HCT116 (cell line): ENCODE results near the gene SPINT2. TPM values are rescaled to one million over a fixed set of nuclear protein-coding genes. Genes with fewer than 3 reads are reported as not detected.

Experiments used
- ATAC-seq: fragments of 200-7000 bp; cut with Tn5 transposase; 2 replicates; pipeline ENCODE4 v1.9.1; 2020; ENCODE audit warnings: mild to moderate bottlenecking, moderate library complexity
- BruUV-seq: library from RNA; stranded (reverse); fragments of 400-500 nt; replicated peaks from 2 replicates; lab custom pipeline; 2021; lab: Mats Ljungman, UMichigan
- CTCF ChIA-PET: fragments of 300-600 bp; sonication (Branson Sonifier 250); formaldehyde crosslinking; loops from one replicate; lab custom pipeline; 2021; ENCODE audit warnings: antibody characterized with exemption; lab: Charles Lee
- POLR2A ChIA-PET: fragments of 300-600, 350-600 bp; sonication (Branson Sonifier 250); formaldehyde crosslinking; loops from one replicate; lab custom pipeline; 2021; ENCODE audit warnings: antibody characterized with exemption; lab: Charles Lee
- RAD21 ChIA-PET, 2 experiments: fragments of 300-600 bp; sonication (Branson Sonifier 250); formaldehyde crosslinking; loops; one replicate each; lab custom pipeline; 2023; ENCODE audit warnings: low total read pairs in 2 of 2; ENCODE audit not compliant: uncharacterized antibody in 2 of 2, unreplicated experiment in 2 of 2, low non-redundant PET in 1 of 2; lab: Charles Lee
- DNase-seq: peaks from one replicate; pipeline ENCODE4 v3.0.0-alpha.2; 2010; ENCODE audit warnings: low read depth, low spot score
- H2AFZ ChIP-seq: fragments of 200-600 bp; shearing (Covaris generic), sonication (generic); 2 replicates; pipeline ENCODE4 v1.6.1; 2017; ENCODE audit warnings: low read depth, mixed run types, mixed read lengths, antibody characterized with exemption, low read length; ENCODE audit not compliant: poor library complexity, severe bottlenecking
- H3K27ac ChIP-seq: 2 replicates; pipeline ENCODE4 v1.5.1; 2012; ENCODE audit warnings: low read depth, low read length
- H3K27me3 ChIP-seq: fragments of 200-600 bp; sonication (generic); 2 replicates; pipeline ENCODE4 v1.6.1; 2016; ENCODE audit warnings: mixed run types, low read length, mixed read lengths; ENCODE audit not compliant: insufficient read depth
- H3K36me3 ChIP-seq, 2 experiments: fragments of 200-500 bp in 1 of 2; fragments of 200-600 bp in 1 of 2; sonication (Bioruptor generic) in 1 of 2; sonication (generic) in 1 of 2; 2 replicates each; pipeline versions ENCODE4 v1.5.1 to v1.6.1; 2014 to 2016; ENCODE audit warnings: low read length in 2 of 2, inconsistent platforms in 1 of 2, mixed read lengths in 1 of 2, mixed run types in 1 of 2; ENCODE audit not compliant: insufficient read depth in 2 of 2, control insufficient read depth in 1 of 2
- H3K4me1 ChIP-seq, 2 experiments: fragments of 200-600 bp in 1 of 2; sonication (generic) in 1 of 2; 2 replicates each; pipeline versions ENCODE4 v1.5.1 to v1.6.1; 2012 to 2017; ENCODE audit warnings: low read length in 2 of 2, inconsistent platforms in 1 of 2, mild to moderate bottlenecking in 1 of 2, mixed read lengths in 1 of 2, mixed run types in 1 of 2, moderate library complexity in 1 of 2; ENCODE audit not compliant: insufficient read depth in 2 of 2, control insufficient read depth in 1 of 2
- H3K4me2 ChIP-seq: fragments of 200-600 bp; sonication (generic); 2 replicates; pipeline ENCODE4 v1.6.1; 2017; ENCODE audit warnings: mixed run types, low read length, mixed read lengths
- H3K4me3 ChIP-seq, 2 experiments: fragments of 200-600 bp in 1 of 2; sonication (generic) in 1 of 2; replicated peaks in 1 of 2; 2 replicates each; pipeline ENCODE4 v1.5.1; 2011 to 2016; ENCODE audit warnings: low read length in 2 of 2, control low read depth in 1 of 2, low read depth in 1 of 2, mild to moderate bottlenecking in 1 of 2, mixed read lengths in 1 of 2, mixed run types in 1 of 2
- H3K79me2 ChIP-seq: fragments of 200-600 bp; sonication (generic); 2 replicates; pipeline ENCODE4 v1.6.1; 2017; ENCODE audit warnings: mild to moderate bottlenecking, mixed run types, low read length, moderate library complexity, mixed read lengths; ENCODE audit not compliant: insufficient read depth
- H3K9ac ChIP-seq: fragments of 200-600 bp; sonication (generic); 2 replicates; pipeline ENCODE4 v1.6.1; 2016; ENCODE audit warnings: low read length, mixed read lengths
- H3K9me2 ChIP-seq: fragments of 200-600 bp; sonication (generic), shearing (Covaris generic); 2 replicates; pipeline ENCODE4 v1.6.1; 2017; ENCODE audit warnings: mixed run types, mild to moderate bottlenecking, moderate library complexity; ENCODE audit not compliant: insufficient read depth
- H3K9me3 ChIP-seq, 2 experiments: fragments of 200-500 bp in 1 of 2; fragments of 200-600 bp in 1 of 2; sonication (Bioruptor generic) in 1 of 2; sonication (generic) in 1 of 2; 2 replicates each; pipeline ENCODE4 v1.6.1; 2014 to 2017; ENCODE audit warnings: low read length in 2 of 2, mixed read lengths in 2 of 2, inconsistent platforms in 1 of 2, low read depth in 1 of 2, mild to moderate bottlenecking in 1 of 2, mixed run types in 1 of 2, moderate library complexity in 1 of 2; ENCODE audit not compliant: control insufficient read depth in 1 of 2, insufficient read depth in 1 of 2
- H4K20me1 ChIP-seq: fragments of 200-600 bp; sonication (generic), shearing (Covaris generic); 2 replicates; pipeline ENCODE4 v1.6.1; 2017; ENCODE audit warnings: mixed run types, mild to moderate bottlenecking, moderate library complexity; ENCODE audit not compliant: insufficient read depth
- EZH2phosphoT487 ChIP-seq: fragments of 200-600 bp; IDR thresholded peaks from 2 replicates; pipeline ENCODE4 v1.6.1; 2018; ENCODE audit warnings: antibody characterized with exemption, borderline replicate concordance
- MAX ChIP-seq: IDR thresholded peaks from 2 replicates; pipeline ENCODE4 v1.6.1; 2012
- intact Hi-C: fragments of 100-400 bp; cut with micrococcal nuclease; formaldehyde crosslinking; loops from 2 replicates; pipeline ENCODE4 v1.10.0; 2022
- total RNA-seq: library from RNA; stranded (reverse); gene quantifications from one replicate; pipeline ENCODE4 v1.2.1, GENCODE V29; 2021; ENCODE audit not compliant: unreplicated experiment

Gene SPINT2
- total RNA-seq, 1 experiment from 2014 or later: 500 TPM

- no peak for TF ChIP-seq MAX
Observed at GRCh38 chr19:38294090-38294489, 29.7 kb downstream of the SPINT2 start (continued).

GRCh38 chr19:38298821-38299680 is 34.7 kb downstream of the SPINT2 start:
- DNase-seq: no peak

More at GRCh38 chr19:38298821-38299680, 34.7 kb downstream of the SPINT2 start:
- intact Hi-C loops: no loop called here
- Histone ChIP-seq H3K27me3 (no peaks in the 10 kb centered on the region), H3K27ac (peak overlapping the region; percentile 98), H4K20me1 (no peaks in the 10 kb centered on the region), H3K9me2 (no peaks in the 10 kb centered on the region), H3K4me3 (no peak overlapping the region), H3K9ac (peak overlapping the region; percentile 56), H3K4me2 (peak overlapping the region; percentile 45), H3K4me1 (peaks cover 53 to 66% of the 10 kb centered on the region in 2 experiments), H2AFZ (no peak overlapping the region), H3K36me3 (no peaks in the 10 kb centered on the region), H3K9me3 (no peaks in the 10 kb centered on the region), H3K79me2 (peaks cover 9% of the 10 kb centered on the region)
- ChIA-PET CTCF (no interaction called here), POLR2A (interaction anchor here (1.3 kb wide), 1 partner anchor 35 kb away, joined by 6 read pairs; the partner anchor contains the start of gene SPINT2), RAD21 (no interaction called here)
- no TSS peak for BruUV-seq
- no peak for TF ChIP-seq EZH2phosphoT487
- no peak for ATAC-seq
